Measurements from ENCODE around the gene SMIM7. TPM values are rescaled to one million over a fixed set of nuclear protein-coding genes. Genes with fewer than 3 reads are reported as not detected.
"Not testable (repeated sequence)": the region's sequence is repeated elsewhere in the genome, so short reads cannot be mapped to it uniquely, and the experiment has no call there.

Gene SMIM7
- total RNA-seq, 1 donor from 2014 or later, result 75.1 TPM

DNA sequence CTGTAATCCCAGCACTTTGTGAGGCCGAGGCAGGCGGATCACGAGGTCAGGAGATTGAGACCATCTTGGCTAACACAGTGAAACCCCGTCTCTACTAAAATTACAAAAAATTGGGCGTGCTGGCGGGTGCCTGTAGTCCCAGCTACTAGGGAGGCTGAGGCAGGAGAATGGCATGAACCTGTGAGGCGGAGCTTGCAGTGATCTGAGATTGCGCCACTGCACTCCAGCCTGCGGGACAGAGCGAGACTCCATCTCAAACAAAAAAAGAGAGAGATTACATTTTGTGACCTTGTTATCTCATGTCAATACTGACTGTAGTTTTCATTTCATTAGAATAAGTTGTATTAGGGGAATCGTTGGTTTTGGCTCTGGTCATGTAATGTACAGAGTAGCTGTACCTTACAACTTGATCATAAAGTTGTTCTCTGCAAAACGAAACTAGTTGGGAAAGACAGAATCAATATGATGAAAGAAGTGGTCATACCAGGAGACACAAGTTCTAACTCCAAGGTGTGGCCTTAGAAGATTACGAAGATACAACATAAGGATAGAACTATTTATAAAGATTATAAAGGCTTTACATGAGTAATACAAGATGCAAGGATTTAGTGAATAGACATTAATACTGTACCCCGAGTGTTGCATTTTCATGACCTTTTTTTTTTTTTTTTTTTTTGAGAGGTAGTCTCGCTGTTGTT lies 16.3 kb upstream of the SMIM7 start:
- Histone ChIP-seq H3K27me3 (no peaks in the 10 kb centered on the region), H3K9me3 (no peaks in the 10 kb centered on the region), H3K4me3 (no peak overlapping the region), H3K27ac (no peak overlapping the region), H3K36me3 (peaks cover 0 to 11% of the 10 kb centered on the region in 2 donors), H3K4me1 (no peaks in the 10 kb centered on the region)
- intact Hi-C loops (cut with DNase I), result no loop called here
- TF ChIP-seq POLR2A (IDR thresholded peaks at IDR 0.05) (no peak), POLR2AphosphoS5 (IDR thresholded peaks at IDR 0.05; ENCODE audit: insufficient read depth in 1 of 2, low read depth in 1 of 2) (no peak)
- TF ChIP-seq, protein P1, sequence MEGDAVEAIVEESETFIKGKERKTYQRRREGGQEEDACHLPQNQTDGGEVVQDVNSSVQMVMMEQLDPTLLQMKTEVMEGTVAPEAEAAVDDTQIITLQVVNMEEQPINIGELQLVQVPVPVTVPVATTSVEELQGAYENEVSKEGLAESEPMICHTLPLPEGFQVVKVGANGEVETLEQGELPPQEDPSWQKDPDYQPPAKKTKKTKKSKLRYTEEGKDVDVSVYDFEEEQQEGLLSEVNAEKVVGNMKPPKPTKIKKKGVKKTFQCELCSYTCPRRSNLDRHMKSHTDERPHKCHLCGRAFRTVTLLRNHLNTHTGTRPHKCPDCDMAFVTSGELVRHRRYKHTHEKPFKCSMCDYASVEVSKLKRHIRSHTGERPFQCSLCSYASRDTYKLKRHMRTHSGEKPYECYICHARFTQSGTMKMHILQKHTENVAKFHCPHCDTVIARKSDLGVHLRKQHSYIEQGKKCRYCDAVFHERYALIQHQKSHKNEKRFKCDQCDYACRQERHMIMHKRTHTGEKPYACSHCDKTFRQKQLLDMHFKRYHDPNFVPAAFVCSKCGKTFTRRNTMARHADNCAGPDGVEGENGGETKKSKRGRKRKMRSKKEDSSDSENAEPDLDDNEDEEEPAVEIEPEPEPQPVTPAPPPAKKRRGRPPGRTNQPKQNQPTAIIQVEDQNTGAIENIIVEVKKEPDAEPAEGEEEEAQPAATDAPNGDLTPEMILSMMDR (IDR thresholded peaks at IDR 0.05), result no peak
- no peak for DNase-seq (ENCODE audit: extremely low spot score in 2 of 2)

DNA sequence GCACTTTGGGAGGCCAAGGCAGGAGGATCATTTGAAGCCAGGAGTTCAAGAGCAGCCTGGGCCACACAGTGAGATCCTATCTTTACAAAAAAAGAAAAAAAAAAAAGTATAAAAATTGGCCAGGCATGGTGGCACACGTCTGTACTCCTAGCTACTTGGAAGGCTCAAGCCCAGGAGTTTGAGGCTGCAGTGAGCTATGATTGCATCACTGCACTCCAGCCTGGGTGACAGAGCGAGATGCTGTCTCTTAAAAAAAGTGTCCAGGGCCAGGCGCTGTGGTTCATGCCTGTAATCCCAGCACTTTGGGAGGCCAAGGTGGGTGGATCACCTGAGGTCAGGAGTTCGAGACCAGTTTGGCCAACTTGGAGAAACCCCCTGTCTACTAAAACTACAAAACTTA lies 13.9 kb upstream of the SMIM7 start:
- DNase-seq (ENCODE audit: extremely low spot score in 2 of 2); H3K27ac ChIP-seq; H3K36me3 ChIP-seq; intact Hi-C loops (cut with DNase I); H3K4me1 ChIP-seq; H3K9me3 ChIP-seq; H3K27me3 ChIP-seq; H3K4me3 ChIP-seq: not testable (repeated sequence)

DNA sequence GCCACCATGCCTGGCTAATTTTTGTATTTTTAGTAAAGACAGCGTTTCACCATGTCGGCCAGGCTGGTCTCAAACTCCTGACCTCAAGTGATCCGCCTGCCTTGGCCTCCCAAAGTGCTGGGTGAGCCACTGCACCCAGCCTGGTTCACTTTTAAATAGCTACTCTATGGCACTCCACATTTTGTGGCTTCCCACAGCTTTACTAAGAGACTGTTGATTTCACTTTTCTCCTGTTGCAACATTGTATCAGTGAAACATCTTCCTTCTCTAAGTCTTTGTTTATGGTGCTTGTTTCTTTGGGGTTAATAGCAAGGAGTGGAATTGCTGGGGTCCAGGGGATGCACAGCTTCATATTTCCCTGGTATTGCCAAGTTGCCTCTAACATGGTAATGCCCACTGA lies 13.3 kb upstream of the SMIM7 start:
- intact Hi-C loops (cut with DNase I), result no loop called here
- no peak overlapping the region for H3K27ac ChIP-seq
- no peaks in the 10 kb centered on the region for H3K27me3 ChIP-seq
- TF ChIP-seq, protein P1 (IDR thresholded peaks at IDR 0.05), result no peak
- TF ChIP-seq POLR2A (IDR thresholded peaks at IDR 0.05) (no peak), POLR2AphosphoS5 (IDR thresholded peaks at IDR 0.05; ENCODE audit: insufficient read depth in 1 of 2, low read depth in 1 of 2) (no peak)
- H3K4me1 ChIP-seq, result no peaks in the 10 kb centered on the region
- no peaks in the 10 kb centered on the region for H3K36me3 ChIP-seq
- H3K4me3 ChIP-seq, result no peak overlapping the region
- no peak for DNase-seq (ENCODE audit: extremely low spot score in 2 of 2)
- no peaks in the 10 kb centered on the region for H3K9me3 ChIP-seq

DNA sequence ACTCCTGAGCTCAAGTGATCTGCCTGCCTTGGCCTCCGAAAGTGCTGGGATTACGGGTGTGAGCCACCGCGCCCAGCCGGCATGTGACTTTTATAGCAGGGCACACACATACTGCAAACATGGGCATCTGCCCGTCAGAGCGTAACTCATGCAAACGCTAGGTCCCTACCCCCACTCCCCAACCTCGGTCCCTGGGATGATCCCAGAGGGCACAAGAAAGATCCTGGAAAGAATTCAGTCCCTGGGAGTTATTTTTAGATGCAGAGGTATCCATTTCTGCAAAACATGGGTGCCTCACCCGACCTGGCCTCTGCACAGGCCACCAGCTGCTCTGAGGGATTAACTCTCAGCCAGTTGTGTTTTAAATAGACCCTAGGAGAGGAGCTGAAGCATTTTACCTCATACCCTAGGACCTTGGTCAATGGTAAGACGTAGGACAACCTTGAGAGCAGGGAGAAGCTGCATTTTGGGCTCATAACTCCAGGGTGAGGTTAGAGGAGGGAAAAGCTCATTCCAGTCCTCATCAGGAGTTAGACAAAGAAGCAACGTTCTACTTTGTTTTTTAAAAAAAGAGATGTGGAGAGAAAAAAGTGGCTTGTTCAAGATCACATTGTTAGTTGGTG lies 11.8 kb upstream of the SMIM7 start:
- no peaks in the 10 kb centered on the region for H3K36me3 ChIP-seq
- TF ChIP-seq, protein P1 (IDR thresholded peaks at IDR 0.05), result no peak
- TF ChIP-seq POLR2AphosphoS5 (IDR thresholded peaks at IDR 0.05; ENCODE audit: insufficient read depth in 1 of 2, low read depth in 1 of 2) (no peak), POLR2A (IDR thresholded peaks at IDR 0.05) (no peak)
- DNase-seq (ENCODE audit: extremely low spot score in 2 of 2), result no peak
- intact Hi-C loops (cut with DNase I), result no loop called here
- no peaks in the 10 kb centered on the region for H3K4me1 ChIP-seq
- no peaks in the 10 kb centered on the region for H3K27me3 ChIP-seq
- H3K9me3 ChIP-seq, result no peaks in the 10 kb centered on the region
- H3K4me3 ChIP-seq, result no peak overlapping the region
- H3K27ac ChIP-seq, result no peak overlapping the region

DNA sequence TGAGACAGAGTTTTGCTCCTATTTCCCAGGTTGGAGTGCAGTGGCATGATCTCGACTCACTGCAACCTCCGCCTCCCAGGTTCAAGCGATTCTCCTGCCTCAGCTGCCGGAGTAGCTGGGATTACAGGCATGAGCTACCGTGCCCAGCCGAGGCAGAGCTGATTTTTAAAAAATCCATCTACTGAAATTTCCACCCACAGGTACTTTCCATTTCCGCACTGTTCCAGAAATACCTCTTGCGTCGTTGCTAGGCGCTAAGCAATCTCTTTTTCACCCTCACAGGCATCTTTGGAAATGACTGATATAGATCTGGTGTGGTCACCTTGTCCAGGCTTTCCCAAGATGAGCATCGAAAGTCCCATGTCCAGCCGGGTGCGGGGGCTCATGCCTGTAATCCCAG lies 10.3 kb upstream of the SMIM7 start:
- intact Hi-C loops (cut with DNase I), result no loop called here
- TF ChIP-seq POLR2AphosphoS5 (IDR thresholded peaks at IDR 0.05; ENCODE audit: insufficient read depth in 1 of 2, low read depth in 1 of 2) (no peak), POLR2A (IDR thresholded peaks at IDR 0.05) (no peak)
- TF ChIP-seq, protein P1 (IDR thresholded peaks at IDR 0.05), result no peak
- H3K4me3 ChIP-seq, result no peak overlapping the region
- no peaks in the 10 kb centered on the region for H3K36me3 ChIP-seq
- no peaks in the 10 kb centered on the region for H3K4me1 ChIP-seq
- H3K9me3 ChIP-seq, result no peaks in the 10 kb centered on the region
- no peaks in the 10 kb centered on the region for H3K27me3 ChIP-seq
- no peak overlapping the region for H3K27ac ChIP-seq
- no peak for DNase-seq (ENCODE audit: extremely low spot score in 2 of 2)

DNA sequence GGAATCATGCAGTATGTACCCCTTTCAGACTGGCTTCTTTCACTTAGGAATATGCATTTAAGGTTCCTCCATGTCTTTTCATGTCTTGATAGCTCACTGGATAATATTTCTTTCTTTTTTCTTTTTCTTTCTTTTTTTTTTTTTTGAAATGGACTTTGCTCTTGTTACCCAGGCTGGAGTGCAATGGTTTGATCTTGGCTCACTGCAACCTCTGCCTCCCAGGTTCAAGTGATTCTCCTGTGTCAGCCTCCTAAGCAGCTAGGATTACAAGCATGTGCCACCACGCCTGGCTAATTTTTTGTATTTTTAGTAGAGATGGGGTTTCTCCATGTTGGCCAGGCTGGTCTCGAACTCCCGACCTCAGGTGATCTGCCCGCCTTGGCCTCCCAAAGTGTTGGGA lies 8.8 kb upstream of the SMIM7 start:
- DNase-seq (ENCODE audit: extremely low spot score in 2 of 2); H3K27ac ChIP-seq; H3K4me3 ChIP-seq; intact Hi-C loops (cut with DNase I); H3K36me3 ChIP-seq; H3K4me1 ChIP-seq; H3K9me3 ChIP-seq; H3K27me3 ChIP-seq: not testable (repeated sequence)

Data from vagina (tissue), 2 donors.